Upper lobe of right lung (tissue), 1 donor: Measurements from ENCODE around the gene PTPRF. TPM values are rescaled to one million over a fixed set of nuclear protein-coding genes. Genes with fewer than 3 reads are reported as not detected.

Experiments
- ATAC-seq: fragments of 200-7000 bp; cut with Tn5 transposase; one replicate; pipeline ENCODE4 v1.9.1; 2020; ENCODE audit warnings: mild to moderate bottlenecking, moderate library complexity
- DNase-seq: peaks from one replicate; pipeline ENCODE4 v3.0.0-alpha.2; 2020
- H3K27ac ChIP-seq: fragments of 200-600 bp; one replicate; pipeline ENCODE4 v1.8.0; 2022
- H3K27me3 ChIP-seq: fragments of 200-600 bp; one replicate; pipeline ENCODE4 v1.8.0; 2022; ENCODE audit warnings: mild to moderate bottlenecking
- H3K36me3 ChIP-seq: fragments of 200-600 bp; one replicate; pipeline ENCODE4 v1.8.0; 2022
- H3K4me1 ChIP-seq: fragments of 200-600 bp; one replicate; pipeline ENCODE4 v1.8.0; 2022
- H3K4me3 ChIP-seq: fragments of 200-600 bp; one replicate; pipeline ENCODE4 v1.8.0; 2022; ENCODE audit warnings: mild to moderate bottlenecking
- H3K9me3 ChIP-seq: fragments of 200-600 bp; one replicate; pipeline ENCODE4 v1.8.0; 2022
- CTCF ChIP-seq: fragments of 200-600 bp; IDR thresholded peaks from one replicate; pipeline ENCODE4 v1.8.0; 2022; ENCODE audit warnings: antibody characterized with exemption
- intact Hi-C: fragments of 100-400 bp; cut with DNase I; formaldehyde crosslinking; loops from one replicate; pipeline ENCODE4 v1.11.0; 2022
- total RNA-seq: library from RNA; stranded (reverse); fragmentation: NEBNext Ultra II Directional; extraction: Animal tissue kit (Norgen Biotek cat#: 25700); gene quantifications from one replicate; pipeline ENCODE4 v1.2.1, GENCODE V29; 2021
- donor health status: DM: no; HTN: yes; CAD: no; lungs with severe emphysema.

The PTPRF gene
- total RNA-seq, 1 donor from 2014 or later = 199 TPM

GRCh38 chr1:43604192-43604591 is 73.5 kb downstream of the PTPRF start:
- no peak for ATAC-seq
- intact Hi-C loops = no loop called here
- Histone ChIP-seq H3K9me3 (no peaks in the 10 kb centered on the region), H3K27ac (no peak overlapping the region), H3K4me1 (no peaks in the 10 kb centered on the region), H3K4me3 (no peak overlapping the region), H3K27me3 (no peaks in the 10 kb centered on the region), H3K36me3 (peaks cover 28% of the 10 kb centered on the region)
- DNase-seq = no peak
- no peak for TF ChIP-seq CTCF

GRCh38 chr1:43605157-43605556 is 74.5 kb downstream of the PTPRF start:
- Histone ChIP-seq H3K4me3 (no peak overlapping the region), H3K27me3 (no peaks in the 10 kb centered on the region), H3K27ac (no peak overlapping the region), H3K4me1 (no peaks in the 10 kb centered on the region), H3K9me3 (no peaks in the 10 kb centered on the region), H3K36me3 (peaks cover 36% of the 10 kb centered on the region)
- intact Hi-C loops = no loop called here
- no peak for TF ChIP-seq CTCF
- ATAC-seq = no peak
- no peak for DNase-seq

GRCh38 chr1:43605766-43606165 is 75.1 kb downstream of the PTPRF start:
- no peak for TF ChIP-seq CTCF
- H3K4me1 ChIP-seq = no peaks in the 10 kb centered on the region
- ATAC-seq (no peak), DNase-seq (no peak)
- no peak overlapping the region for H3K27ac ChIP-seq
- H3K9me3 ChIP-seq = no peaks in the 10 kb centered on the region
- no peaks in the 10 kb centered on the region for H3K27me3 ChIP-seq
- intact Hi-C loops = no loop called here
- H3K4me3 ChIP-seq = no peak overlapping the region
- peaks cover 36% of the 10 kb centered on the region for H3K36me3 ChIP-seq

- H3K27me3 ChIP-seq = no peaks in the 10 kb centered on the region
- no peaks in the 10 kb centered on the region for H3K9me3 ChIP-seq
- no peak for ATAC-seq
- intact Hi-C loops = no loop called here
- H3K27ac ChIP-seq = no peak overlapping the region
- peaks cover 36% of the 10 kb centered on the region for H3K36me3 ChIP-seq
- H3K4me3 ChIP-seq = no peak overlapping the region
- H3K4me1 ChIP-seq = no peaks in the 10 kb centered on the region
- no peak for TF ChIP-seq CTCF
- DNase-seq = no peak
Observed at GRCh38 chr1:43606624-43607023, 75.9 kb downstream of the PTPRF start.

GRCh38 chr1:43608827-43609226 is 78.1 kb downstream of the PTPRF start:
- Histone ChIP-seq H3K4me1 (no peaks in the 10 kb centered on the region), H3K27ac (no peak overlapping the region), H3K9me3 (no peaks in the 10 kb centered on the region), H3K27me3 (no peaks in the 10 kb centered on the region), H3K36me3 (peaks cover 44% of the 10 kb centered on the region), H3K4me3 (no peak overlapping the region)
- DNase-seq (no peak), ATAC-seq (no peak)
- no peak for TF ChIP-seq CTCF
- intact Hi-C loops = no loop called here

GRCh38 chr1:43610339-43610738 is 79.7 kb downstream of the PTPRF start:
- Histone ChIP-seq H3K36me3 (peaks cover 38% of the 10 kb centered on the region), H3K4me3 (no peak overlapping the region), H3K9me3 (no peaks in the 10 kb centered on the region), H3K4me1 (no peaks in the 10 kb centered on the region), H3K27ac (no peak overlapping the region), H3K27me3 (no peaks in the 10 kb centered on the region)
- ATAC-seq (no peak), DNase-seq (no peak)
- TF ChIP-seq CTCF = no peak
- intact Hi-C loops = no loop called here
